NCI-H446 treated with DMSO at 0.1 percent for 48 hours (cell line): ENCODE results near the gene CKS2.
"Not testable (repeated sequence)": the region's sequence is repeated elsewhere in the genome, so short reads cannot be mapped to it uniquely, and the experiment has no call there.

Source experiments
- DNase-seq: peaks from one replicate; lab custom pipeline; 2025; lab: John Stamatoyannopoulos, UW

CKS2 gene

GRCh38 chr9:89311346-89312221 lies 589 bp downstream of the CKS2 start:
- no peak for DNase-seq

DNA sequence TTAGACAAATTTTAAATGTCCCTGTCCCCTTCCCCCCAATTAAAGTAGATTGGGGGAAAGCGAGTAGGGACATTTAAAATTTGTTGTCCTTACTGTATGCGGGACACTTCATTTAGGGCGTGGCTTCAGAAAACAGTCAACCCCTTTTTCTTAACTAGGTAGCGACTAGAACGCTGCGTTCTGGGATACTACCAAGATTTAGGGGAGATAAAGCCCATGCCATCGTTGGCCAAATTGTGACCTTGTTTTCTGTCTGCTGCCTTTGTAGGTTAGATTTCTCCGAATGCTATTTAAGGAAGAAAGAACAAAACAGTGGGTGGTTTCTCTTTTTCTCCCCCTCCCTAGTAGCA lies 1.2 kb downstream of the CKS2 start:
- no peak for DNase-seq

- DNase-seq: no peak
These were observed 2.8 kb downstream of the CKS2 start for GRCh38 chr9:89313842-89314241.

GRCh38 chr9:89314955-89315354 lies 4.0 kb downstream of the CKS2 start:
- DNase-seq: no peak

DNA sequence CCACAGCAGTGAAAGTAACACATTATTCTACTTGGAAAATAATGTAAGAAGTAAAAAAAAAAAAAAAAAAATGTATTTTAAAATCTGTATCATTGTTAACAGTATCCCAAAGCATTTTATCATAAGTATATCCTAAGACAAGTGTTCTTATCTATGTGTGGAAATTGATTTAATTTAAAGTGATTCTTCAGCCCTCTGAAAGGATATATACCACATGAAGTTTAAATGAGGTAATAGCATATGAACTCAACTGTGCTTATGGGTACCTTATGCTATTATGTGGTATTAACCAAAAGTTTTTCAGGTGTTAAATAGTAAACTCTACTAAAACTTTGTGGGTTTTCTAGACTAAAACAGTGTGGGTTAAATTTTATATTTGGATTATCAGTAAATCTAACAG lies 4.5 kb downstream of the CKS2 start:
- DNase-seq: no peak

DNA sequence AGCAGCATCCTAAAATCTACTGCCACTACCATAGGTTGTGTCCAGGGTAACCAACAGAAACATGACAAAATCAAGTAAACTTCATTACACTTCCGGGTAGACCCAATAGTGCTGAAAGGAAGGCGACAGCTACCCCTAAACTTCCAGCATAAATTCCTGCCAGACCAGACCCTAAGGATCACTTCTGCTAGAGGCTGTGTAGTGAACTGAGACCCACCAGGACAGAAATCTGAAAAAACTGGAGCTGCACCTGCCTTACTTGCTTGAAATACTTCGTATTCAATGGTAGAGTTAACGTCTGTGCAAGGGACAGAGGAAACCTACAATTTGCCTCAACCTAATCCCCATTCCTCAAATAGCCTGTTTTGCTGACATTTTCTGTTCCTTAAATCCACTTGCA lies 6.3 kb downstream of the CKS2 start:
- no peak for DNase-seq

- peak; percentile 91 for DNase-seq
These were observed 7.4 kb downstream of the CKS2 start, which contains the start of gene SECISBP2 for GRCh38 chr9:89318123-89319014. Gene SECISBP2 (plus strand): TSS chr9:89318500. CDS start chr9:89318577, 77 bp downstream.

- DNase-seq: no peak
These were observed 8.3 kb downstream of the CKS2 start for GRCh38 chr9:89319015-89319905.

GRCh38 chr9:89323390-89323789 lies 12.4 kb downstream of the CKS2 start:
- DNase-seq: no peak

GRCh38 chr9:89325733-89326132 lies 14.7 kb downstream of the CKS2 start:
- no peak for DNase-seq

DNA sequence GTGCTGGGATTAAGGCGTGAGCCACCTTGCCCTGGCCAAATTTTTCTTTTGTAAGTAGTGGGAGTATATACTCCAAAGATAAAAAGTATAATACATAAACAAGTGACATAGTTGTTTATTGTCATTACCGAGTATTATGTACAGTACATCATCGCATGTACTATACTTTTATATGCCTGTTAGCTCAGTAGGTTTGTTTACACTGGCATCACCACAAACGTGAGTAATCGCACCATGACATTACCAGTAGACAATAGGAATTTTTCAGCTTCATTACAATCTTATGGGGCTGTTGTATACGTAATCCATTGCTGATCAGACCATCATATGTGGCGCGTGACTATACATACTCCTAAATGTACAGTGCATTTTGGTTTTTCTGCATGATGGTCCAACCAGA lies 17.1 kb downstream of the CKS2 start:
- DNase-seq: no peak

DNA sequence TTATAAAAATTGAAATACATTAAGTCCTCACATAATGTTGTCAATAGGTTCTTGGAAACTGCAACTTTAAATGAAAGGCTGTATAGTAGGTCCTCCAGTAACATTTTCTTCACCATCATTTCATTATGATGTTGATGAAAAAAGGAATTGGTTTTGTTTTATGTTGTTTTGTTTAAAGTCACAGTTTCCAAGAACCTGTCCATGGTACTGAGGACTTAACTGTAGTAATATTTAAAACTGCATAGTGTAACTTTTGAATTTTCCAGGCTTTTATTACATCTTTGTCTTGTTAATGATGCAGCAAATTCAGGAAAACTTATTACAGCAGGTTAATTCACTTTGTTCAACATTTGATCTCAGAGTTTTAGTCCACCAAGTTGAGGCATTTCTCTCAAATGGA lies 18.9 kb downstream of the CKS2 start:
- DNase-seq: no peak

DNA sequence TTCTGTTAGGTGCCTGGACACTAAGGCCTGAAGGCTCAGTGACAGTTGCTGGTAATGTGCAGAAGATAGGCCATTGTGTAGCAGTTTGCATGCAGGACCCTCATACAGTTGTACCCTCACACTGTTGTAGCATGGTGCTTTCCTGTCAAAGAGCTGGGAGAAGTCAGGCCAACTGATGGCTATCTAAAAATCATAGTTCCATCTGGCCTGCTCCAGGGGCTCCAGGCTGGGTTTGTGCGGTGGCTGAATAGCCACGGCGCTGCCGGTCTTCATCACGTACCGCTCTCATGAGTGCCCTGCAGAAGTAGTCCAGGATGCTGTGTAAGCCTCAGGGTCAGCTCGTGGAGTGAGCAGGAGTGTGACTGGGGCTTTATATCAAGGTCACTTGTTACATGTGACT lies 19.5 kb downstream of the CKS2 start:
- DNase-seq: no peak

- no peak for DNase-seq
These were observed 28.8 kb downstream of the CKS2 start for GRCh38 chr9:89339807-89340206.

DNA sequence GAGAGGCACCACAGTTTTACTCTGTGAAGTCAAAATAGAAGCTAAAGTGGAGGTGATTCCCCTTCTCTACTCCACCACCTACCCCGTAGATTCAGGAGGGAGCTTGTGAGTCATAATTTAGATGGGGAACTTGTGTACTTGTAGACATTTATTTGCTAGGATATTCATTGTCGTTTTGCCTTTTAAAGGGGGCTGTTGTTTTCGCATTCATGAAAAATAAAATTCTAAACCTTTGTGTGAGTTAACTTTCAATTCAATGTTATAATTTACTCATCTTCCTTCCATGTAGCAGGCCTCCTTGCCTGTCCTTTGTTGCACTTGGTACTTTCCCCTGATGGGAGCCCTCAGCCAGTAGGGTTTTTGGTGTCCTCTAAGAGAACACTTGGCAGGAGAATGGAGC lies 29.3 kb downstream of the CKS2 start:
- DNase-seq: no peak

DNA sequence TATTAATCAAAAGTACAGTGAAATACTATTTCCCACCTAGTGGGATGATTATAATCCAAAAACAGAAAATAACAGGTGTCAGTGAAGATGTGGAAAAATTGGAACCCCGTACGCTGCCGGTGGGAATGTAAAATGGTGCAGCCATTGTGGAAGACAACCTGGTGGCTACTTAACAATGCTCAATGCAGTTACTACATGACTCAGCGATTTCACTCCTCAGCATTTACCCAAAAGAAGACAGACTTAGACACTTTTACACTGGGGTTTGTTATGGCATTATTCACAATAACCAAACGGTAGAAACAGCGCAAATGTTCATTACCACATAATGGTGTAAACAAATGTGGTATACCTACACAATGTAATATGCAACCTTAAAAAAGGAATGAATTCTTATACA lies 31.2 kb downstream of the CKS2 start:
- DNase-seq: no peak

DNA sequence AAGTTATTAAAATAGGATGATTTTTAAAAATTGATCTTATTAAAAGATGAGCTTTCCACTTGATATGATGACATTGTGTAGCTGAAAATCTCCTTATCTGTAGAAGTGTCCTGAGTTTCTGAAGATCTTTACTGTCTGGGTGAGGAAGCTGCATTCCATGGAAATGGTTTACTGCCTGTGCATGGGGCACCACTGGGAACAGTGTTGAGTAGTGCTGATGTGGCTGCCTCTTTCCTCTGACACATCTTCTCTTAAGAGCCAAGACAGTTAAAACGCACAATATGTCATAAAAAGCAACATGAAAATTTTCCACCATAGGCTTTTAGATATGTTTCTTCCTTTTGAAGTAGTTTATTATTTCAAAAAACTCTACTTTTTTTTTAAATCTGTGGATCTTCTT lies 32.0 kb downstream of the CKS2 start:
- DNase-seq: no peak

DNA sequence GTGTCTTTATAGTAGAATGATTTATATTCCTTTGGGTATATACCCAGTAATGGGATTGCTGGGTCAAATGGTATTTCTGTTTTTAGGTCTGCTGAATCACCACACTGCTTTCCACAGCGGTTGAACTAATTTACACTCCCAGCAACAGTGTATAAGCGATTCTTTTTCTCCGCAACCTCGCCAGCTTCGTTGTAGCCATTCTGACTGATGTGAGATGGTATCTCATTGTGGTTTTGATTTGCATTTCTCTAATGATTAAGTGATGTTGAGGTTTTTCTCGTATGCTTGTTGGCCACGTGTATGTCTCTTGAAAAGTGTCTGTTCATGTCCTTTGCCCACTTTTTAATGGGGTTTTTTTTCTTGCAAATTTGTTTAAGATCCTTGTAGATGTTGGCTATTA lies 32.8 kb downstream of the CKS2 start:
- not testable (repeated sequence) for DNase-seq

DNA sequence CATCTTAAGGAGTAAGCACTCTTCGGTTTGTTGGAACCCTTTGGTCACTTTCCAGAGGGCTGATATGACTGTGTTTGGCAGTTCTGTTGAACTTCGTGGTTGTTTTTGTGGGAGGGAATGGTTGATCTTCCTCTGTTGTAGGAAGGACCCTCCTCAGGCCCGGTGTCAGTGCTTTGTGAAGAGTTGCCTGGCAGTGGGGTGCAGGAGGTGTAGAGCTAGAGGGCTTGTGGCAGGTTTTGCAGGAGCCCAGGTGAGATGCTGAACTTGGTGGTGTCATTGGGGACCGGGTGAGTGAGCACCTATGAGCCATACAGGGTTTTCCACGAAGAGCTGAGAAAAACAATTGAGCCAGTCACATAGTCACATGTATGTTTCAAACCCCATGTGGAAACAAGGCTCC lies 34.5 kb downstream of the CKS2 start:
- no peak for DNase-seq

GRCh38 chr9:89346696-89347095 lies 35.7 kb downstream of the CKS2 start:
- no peak for DNase-seq

GRCh38 chr9:89347651-89348050 lies 36.7 kb downstream of the CKS2 start:
- no peak for DNase-seq

DNA sequence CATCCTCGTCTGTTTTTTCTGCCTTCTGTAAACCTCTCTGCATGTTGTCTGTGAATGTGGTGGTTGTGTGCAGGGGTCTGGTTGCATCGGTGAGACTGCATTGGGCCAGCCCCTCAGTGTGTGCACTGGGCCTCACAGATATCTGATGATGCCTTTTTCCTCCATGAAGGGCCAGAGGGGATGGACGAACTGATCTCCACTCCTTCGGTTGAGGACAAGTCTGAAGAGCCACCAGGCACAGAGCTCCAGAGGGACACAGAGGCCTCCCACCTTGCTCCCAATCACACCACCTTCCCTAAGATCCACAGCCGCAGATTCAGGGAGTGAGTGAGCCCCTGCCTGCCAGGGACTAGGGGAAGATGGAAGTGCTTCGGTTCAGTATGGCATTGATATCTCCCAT lies 38.6 kb downstream of the CKS2 start:
- DNase-seq: no peak
